NCI-H1105 treated with DMSO at 0.1 percent for 48 hours (cell line): Measurements from ENCODE around the gene OSGIN1.
A peak's percentile ranks its signal among the peaks of the same experiment; 100 is the strongest.

ENCODE experiments used
- DNase-seq: peaks from one replicate; lab custom pipeline; 2025; lab: John Stamatoyannopoulos, UW

The OSGIN1 gene

GRCh38 chr16:83952940-83953795, at the start of gene OSGIN1:
Gene OSGIN1 (plus strand): TSS chr16:83953240. CDS start chr16:83957672, 4,432 bp downstream.
- DNase-seq = peak; percentile 56

- DNase-seq = no peak
These were observed 49.3 kb upstream of the OSGIN1 start for GRCh38 chr16:83903751-83904150.

GRCh38 chr16:83906683-83907082, 46.4 kb upstream of the OSGIN1 start:
- DNase-seq = no peak

- no peak for DNase-seq
These were observed 45.9 kb upstream of the OSGIN1 start for GRCh38 chr16:83907111-83907510.

GRCh38 chr16:83907631-83908250, 45.3 kb upstream of the OSGIN1 start:
- no peak for DNase-seq

GRCh38 chr16:83908798-83909197, 44.2 kb upstream of the OSGIN1 start:
- DNase-seq = no peak

GRCh38 chr16:83911290-83911689, 41.8 kb upstream of the OSGIN1 start:
- no peak for DNase-seq

- DNase-seq = no peak
These were observed 40.4 kb upstream of the OSGIN1 start for GRCh38 chr16:83912519-83913244.

GRCh38 chr16:83913245-83913633, 39.8 kb upstream of the OSGIN1 start:
- no peak for DNase-seq

GRCh38 chr16:83914091-83914710, 38.8 kb upstream of the OSGIN1 start:
- no peak for DNase-seq

- DNase-seq = no peak
These were observed 38.0 kb upstream of the OSGIN1 start for GRCh38 chr16:83915081-83915480.

GRCh38 chr16:83915491-83915890, 37.5 kb upstream of the OSGIN1 start:
- DNase-seq = no peak

- DNase-seq = no peak
These were observed 35.6 kb upstream of the OSGIN1 start for GRCh38 chr16:83917152-83918120.

GRCh38 chr16:83920894-83921491, 32.0 kb upstream of the OSGIN1 start:
- no peak for DNase-seq

- DNase-seq = no peak
These were observed 29.3 kb upstream of the OSGIN1 start for GRCh38 chr16:83923581-83924365.

GRCh38 chr16:83924686-83925085, 28.4 kb upstream of the OSGIN1 start:
- no peak for DNase-seq

- no peak for DNase-seq
These were observed 27.7 kb upstream of the OSGIN1 start for GRCh38 chr16:83925095-83925905.

GRCh38 chr16:83925957-83926725, 26.9 kb upstream of the OSGIN1 start:
- no peak for DNase-seq
